ENCODE data around the gene CARD10. TPM values are rescaled to one million over a fixed set of nuclear protein-coding genes. Genes with fewer than 3 reads are reported as not detected.

Gene CARD10
- total and polyA plus RNA-seq, 2 of the 13 experiments (the other 11 are each of a cell fraction or from before 2014, with no cell fraction given), result 35.2 to 55.8 TPM

GRCh38 chr22:37445501-37445900 is 73.7 kb downstream of the CARD10 start:
- intact Hi-C loops (cut with micrococcal nuclease; ENCODE audit: unreplicated experiment) (no loop called here), in situ Hi-C loops (cut with HindIII; ENCODE audit: extremely low pct_ligation_motif_present, low pct_unique_long_range_greater_than_20kb) (no loop called here)
- no peak overlapping the region for H3K9ac ChIP-seq (ENCODE audit: insufficient read depth, low read depth, low read length)
- no peak overlapping the region for H2AFZ ChIP-seq (ENCODE audit: low read length)
- peaks cover 11% of the 10 kb centered on the region for H3K4me1 ChIP-seq (ENCODE audit: insufficient read depth, low read length)
- no peaks in the 10 kb centered on the region for H4K20me1 ChIP-seq (ENCODE audit: insufficient read depth, low read length)
- ATAC-seq, result no peak
- no peak for DNase-seq (ENCODE audit: low spot score)
- no peak overlapping the region for H3K4me2 ChIP-seq (ENCODE audit: low read depth, low read length)
- BruUV-seq (replicated peaks), result no TSS peak
- H3K4me3 ChIP-seq (replicated peaks in 1 of 3; ENCODE audit: insufficient read depth in 1 of 3, low read depth in 2 of 3, low read length in 3 of 3), result no peak overlapping the region
- H3K9me3 ChIP-seq (ENCODE audit: low read length), result no peaks in the 10 kb centered on the region
- ChIA-PET CTCF (ENCODE audit: low intra/inter-chr PET ratio, low total read pairs) (no interaction called here), POLR2A (no interaction called here)
- no peak for FAIRE-seq
- TF ChIP-seq ZNF503 (CRISPR knock-in tag; IDR thresholded peaks at IDR 0.05) (no peak), ZNF468 (CRISPR knock-in tag; IDR thresholded peaks at IDR 0.05) (no peak), PHF5A (CRISPR knock-in tag; IDR thresholded peaks at IDR 0.05; ENCODE audit: low read depth, unreplicated experiment) (no peak), ZNF10 (CRISPR knock-in tag; IDR thresholded peaks at IDR 0.05; ENCODE audit: borderline replicate concordance, low read depth) (no peak), ZNF253 (CRISPR knock-in tag; IDR thresholded peaks at IDR 0.05; ENCODE audit: borderline replicate concordance) (no peak), ZNF788 (CRISPR knock-in tag; IDR thresholded peaks at IDR 0.05; ENCODE audit: borderline replicate concordance) (no peak), FOXM1 (CRISPR knock-in tag; IDR thresholded peaks at IDR 0.05) (no peak), ATF3 (CRISPR knock-in tag; IDR thresholded peaks at IDR 0.05) (no peak), ZNF75D (CRISPR knock-in tag; IDR thresholded peaks at IDR 0.05; ENCODE audit: borderline replicate concordance) (no peak), TBX2 (CRISPR knock-in tag; IDR thresholded peaks at IDR 0.05; ENCODE audit: borderline replicate concordance) (no peak), ZNF354B (CRISPR knock-in tag; IDR thresholded peaks at IDR 0.05) (no peak), MBNL3 (CRISPR knock-in tag; conservative IDR thresholded peaks at IDR 0.05) (no peak)
- no peak overlapping the region for H3K27ac ChIP-seq (ENCODE audit: extremely low read length, insufficient read depth, low read length)
- peaks cover 0 to 15% of the 10 kb centered on the region in 2 experiments; a peak in 4 of 5 replicates for H3K27me3 ChIP-seq (ENCODE audit: control insufficient read depth in 1 of 2, insufficient read depth in 2 of 2, low read length in 2 of 2)
- H3K79me2 ChIP-seq (ENCODE audit: insufficient read depth, low read length), result no peaks in the 10 kb centered on the region
- WGBS (ENCODE audit: low lambda C conversion rate), result 13% methylated on average over 9 of the region's 9 CpGs
- H3K36me3 ChIP-seq (replicated peaks in 1 of 2; ENCODE audit: control insufficient read depth in 1 of 2, insufficient read depth in 2 of 2, low read length in 2 of 2), result no peaks in the 10 kb centered on the region

Measured in HepG2 (cell line).